Stimulated activated effector memory CD8-positive, alpha-beta T cell treated with anti-CD3 and anti-CD28 coated beads, Interleukin-12 subunit alpha, Interleukin-12 subunit beta, amount 100 ng/mL, for 72 hours (primary cell): Measurements from ENCODE around the gene VWC2.

Experiments used
- ATAC-seq: fragments of 150-1000 bp; cut with Tn5 transposase; 2 replicates; pipeline ENCODE4 v1.10.0; 2021
- DNase-seq, 2 donors: peaks; one replicate each; pipeline ENCODE4 v3.0.0; 2021 to 2022; ENCODE audit warnings: low spot score in 2 of 2
- H3K27ac Mint-ChIP-seq: one replicate; pipeline ENCODE4 v1.8.0; 2022; ENCODE audit warnings: mild to moderate bottlenecking, mixed read lengths
- H3K36me3 Mint-ChIP-seq: one replicate; pipeline ENCODE4 v1.8.0; 2022; ENCODE audit warnings: mild to moderate bottlenecking, mixed read lengths
- H3K4me1 Mint-ChIP-seq: one replicate; pipeline ENCODE4 v1.8.0; 2022; ENCODE audit warnings: mixed read lengths
- H3K4me3 Mint-ChIP-seq: one replicate; pipeline ENCODE4 v1.8.0; 2022; ENCODE audit warnings: mild to moderate bottlenecking, mixed read lengths
- H3K9me3 Mint-ChIP-seq: one replicate; pipeline ENCODE4 v1.8.0; 2022; ENCODE audit warnings: mixed read lengths

VWC2 gene

DNA sequence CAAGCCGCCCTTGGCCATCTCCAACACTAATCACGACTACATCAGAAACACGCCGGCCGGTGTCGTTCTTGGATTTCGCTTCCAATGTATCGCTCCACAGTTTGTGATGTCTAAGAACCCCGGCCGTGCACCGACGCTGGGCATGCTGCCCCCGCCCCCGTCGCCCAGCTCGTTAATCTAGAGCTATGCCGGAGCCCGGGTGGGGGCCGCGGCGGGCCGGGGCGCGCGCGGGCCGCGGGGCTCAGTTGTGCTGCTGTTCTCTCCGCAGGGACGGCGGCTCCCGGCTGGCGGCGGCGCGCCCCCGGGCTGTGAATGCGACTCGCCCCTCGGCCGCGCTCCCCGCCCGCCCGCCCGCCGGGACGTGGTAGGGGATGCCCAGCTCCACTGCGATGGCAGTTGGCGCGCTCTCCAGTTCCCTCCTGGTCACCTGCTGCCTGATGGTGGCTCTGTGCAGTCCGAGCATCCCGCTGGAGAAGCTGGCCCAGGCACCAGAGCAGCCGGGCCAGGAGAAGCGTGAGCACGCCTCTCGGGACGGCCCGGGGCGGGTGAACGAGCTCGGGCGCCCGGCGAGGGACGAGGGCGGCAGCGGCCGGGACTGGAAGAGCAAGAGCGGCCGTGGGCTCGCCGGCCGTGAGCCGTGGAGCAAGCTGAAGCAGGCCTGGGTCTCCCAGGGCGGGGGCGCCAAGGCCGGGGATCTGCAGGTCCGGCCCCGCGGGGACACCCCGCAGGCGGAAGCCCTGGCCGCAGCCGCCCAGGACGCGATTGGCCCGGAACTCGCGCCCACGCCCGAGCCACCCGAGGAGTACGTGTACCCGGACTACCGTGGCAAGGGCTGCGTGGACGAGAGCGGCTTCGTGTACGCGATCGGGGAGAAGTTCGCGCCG lies 1.9 kb downstream of the VWC2 start:
- Mint-ChIP-seq H3K27ac (no peak overlapping the region), H3K36me3 (no peaks in the 10 kb centered on the region), H3K4me1 (peaks cover 5% of the 10 kb centered on the region), H3K4me3 (no peak overlapping the region), H3K9me3 (peaks cover 5% of the 10 kb centered on the region)
- DNase-seq: no peak
- ATAC-seq: no peak

GRCh38 chr7:49775949-49776443 lies 2.6 kb downstream of the VWC2 start:
- Mint-ChIP-seq H3K9me3 (peaks cover 5% of the 10 kb centered on the region), H3K4me1 (peaks cover 5% of the 10 kb centered on the region), H3K4me3 (no peak overlapping the region), H3K36me3 (no peaks in the 10 kb centered on the region), H3K27ac (no peak overlapping the region)
- DNase-seq (no peak), ATAC-seq (peak; percentile 35)

DNA sequence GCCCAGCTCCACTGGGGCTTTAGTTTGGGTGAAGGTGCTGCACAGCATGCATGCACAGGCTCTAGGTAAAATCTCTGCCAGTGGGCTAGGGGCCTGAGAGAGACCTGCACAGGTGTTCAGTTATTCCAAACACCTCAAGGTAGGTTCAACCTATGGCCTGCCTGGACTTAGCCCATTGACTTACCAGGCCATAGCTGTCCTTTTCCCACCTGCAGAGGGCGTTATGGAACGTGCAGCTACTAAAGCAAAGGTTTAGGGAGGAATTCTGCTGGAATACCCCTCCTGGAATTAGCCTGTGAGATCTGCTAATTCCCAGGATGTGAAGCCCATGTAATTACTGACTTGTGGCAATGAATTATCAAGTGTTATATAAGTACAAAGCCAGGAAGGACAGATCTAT lies 3.6 kb downstream of the VWC2 start:
- no peaks in the 10 kb centered on the region for H3K36me3 Mint-ChIP-seq
- ATAC-seq (no peak), DNase-seq (no peak)
- no peak overlapping the region for H3K27ac Mint-ChIP-seq
- no peak overlapping the region for H3K4me3 Mint-ChIP-seq
- H3K4me1 Mint-ChIP-seq: peaks cover 5% of the 10 kb centered on the region
- H3K9me3 Mint-ChIP-seq: peaks cover 5% of the 10 kb centered on the region

DNA sequence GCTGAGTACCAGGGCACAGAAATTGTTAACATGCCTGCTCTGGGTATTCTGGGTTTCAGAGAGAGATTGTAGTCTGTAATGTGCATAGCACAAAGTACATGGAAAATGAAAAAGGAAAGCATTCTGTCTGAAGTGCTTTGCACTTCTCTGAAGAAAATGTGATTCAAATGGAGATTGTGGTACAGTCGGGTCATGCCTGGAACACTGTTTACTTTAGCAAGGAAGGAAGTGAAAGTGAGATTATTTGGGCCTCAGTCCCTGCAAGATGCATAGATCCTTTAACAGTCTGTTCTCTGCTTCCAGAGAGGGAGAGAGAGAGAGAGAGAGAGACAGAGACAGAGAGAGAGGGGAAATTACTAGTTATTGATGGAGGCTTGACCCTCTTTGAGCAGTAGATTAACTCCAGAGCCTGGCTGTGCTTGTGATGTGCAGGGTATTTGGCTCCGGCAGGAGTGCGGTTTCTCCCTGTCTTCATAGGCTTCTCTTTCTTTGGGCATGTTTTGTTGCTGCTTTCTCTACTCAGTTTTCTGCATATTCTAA lies 5.4 kb downstream of the VWC2 start:
- DNase-seq (no peak), ATAC-seq (no peak)
- Mint-ChIP-seq H3K27ac (no peak overlapping the region), H3K9me3 (no peaks in the 10 kb centered on the region), H3K4me3 (no peak overlapping the region), H3K4me1 (no peaks in the 10 kb centered on the region), H3K36me3 (no peaks in the 10 kb centered on the region)

- Mint-ChIP-seq H3K4me3 (no peak overlapping the region), H3K4me1 (no peaks in the 10 kb centered on the region), H3K9me3 (no peaks in the 10 kb centered on the region), H3K36me3 (no peaks in the 10 kb centered on the region), H3K27ac (no peak overlapping the region)
- ATAC-seq: no peak
- no peak for DNase-seq
Measured at GRCh38 chr7:49780953-49781352, 7.5 kb downstream of the VWC2 start.

- ATAC-seq: no peak
- Mint-ChIP-seq H3K4me3 (no peak overlapping the region), H3K9me3 (no peaks in the 10 kb centered on the region), H3K4me1 (no peaks in the 10 kb centered on the region), H3K36me3 (no peaks in the 10 kb centered on the region), H3K27ac (no peak overlapping the region)
- no peak for DNase-seq
Measured at GRCh38 chr7:49781996-49782395, 8.6 kb downstream of the VWC2 start.

GRCh38 chr7:49783446-49783845 lies 10.0 kb downstream of the VWC2 start:
- no peaks in the 10 kb centered on the region for H3K36me3 Mint-ChIP-seq
- ATAC-seq: no peak

GRCh38 chr7:49787980-49788379 lies 14.5 kb downstream of the VWC2 start:
- H3K4me1 Mint-ChIP-seq: no peaks in the 10 kb centered on the region
- DNase-seq (no peak), ATAC-seq (no peak)
- H3K9me3 Mint-ChIP-seq: peaks cover 9% of the 10 kb centered on the region
- no peak overlapping the region for H3K27ac Mint-ChIP-seq
- no peak overlapping the region for H3K4me3 Mint-ChIP-seq
- H3K36me3 Mint-ChIP-seq: no peaks in the 10 kb centered on the region

More at GRCh38 chr7:49783446-49783845, 10.0 kb downstream of the VWC2 start:
- Mint-ChIP-seq H3K4me3 (no peak overlapping the region), H3K27ac (no peak overlapping the region), H3K4me1 (no peaks in the 10 kb centered on the region), H3K9me3 (peaks cover 4% of the 10 kb centered on the region)
- no peak for DNase-seq

- DNase-seq (no peak), ATAC-seq (no peak)
- Mint-ChIP-seq H3K4me1 (no peaks in the 10 kb centered on the region), H3K4me3 (no peak overlapping the region), H3K27ac (no peak overlapping the region), H3K36me3 (no peaks in the 10 kb centered on the region), H3K9me3 (peaks cover 9% of the 10 kb centered on the region)
Measured at GRCh38 chr7:49788455-49789059, 15.1 kb downstream of the VWC2 start.

GRCh38 chr7:49789736-49790135 lies 16.3 kb downstream of the VWC2 start:
- Mint-ChIP-seq H3K27ac (no peak overlapping the region), H3K36me3 (no peaks in the 10 kb centered on the region), H3K4me3 (no peak overlapping the region), H3K9me3 (peaks cover 9% of the 10 kb centered on the region), H3K4me1 (no peaks in the 10 kb centered on the region)
- no peak for DNase-seq
- no peak for ATAC-seq

DNA sequence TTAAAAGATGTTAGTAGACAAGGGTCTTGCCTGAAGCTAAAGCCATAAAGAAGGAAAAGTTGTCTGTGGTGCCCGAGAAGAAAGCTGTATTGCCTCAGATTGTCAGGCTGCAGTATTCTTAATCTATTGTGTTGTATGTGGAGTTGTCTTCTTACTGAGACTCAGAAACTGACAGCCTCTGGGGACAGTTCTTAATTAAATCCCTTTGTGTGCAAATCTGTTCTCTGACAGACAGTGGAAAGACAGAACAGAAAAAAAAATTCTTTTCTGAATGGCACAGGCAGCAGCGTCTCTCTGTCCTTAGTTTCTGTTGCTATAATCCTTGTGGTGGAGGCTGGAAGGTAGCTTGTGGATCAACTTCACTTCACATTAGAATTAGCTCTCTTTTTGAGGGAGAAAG lies 16.8 kb downstream of the VWC2 start:
- Mint-ChIP-seq H3K4me3 (no peak overlapping the region), H3K4me1 (no peaks in the 10 kb centered on the region), H3K9me3 (peaks cover 9% of the 10 kb centered on the region), H3K36me3 (no peaks in the 10 kb centered on the region), H3K27ac (no peak overlapping the region)
- DNase-seq (no peak), ATAC-seq (no peak)

DNA sequence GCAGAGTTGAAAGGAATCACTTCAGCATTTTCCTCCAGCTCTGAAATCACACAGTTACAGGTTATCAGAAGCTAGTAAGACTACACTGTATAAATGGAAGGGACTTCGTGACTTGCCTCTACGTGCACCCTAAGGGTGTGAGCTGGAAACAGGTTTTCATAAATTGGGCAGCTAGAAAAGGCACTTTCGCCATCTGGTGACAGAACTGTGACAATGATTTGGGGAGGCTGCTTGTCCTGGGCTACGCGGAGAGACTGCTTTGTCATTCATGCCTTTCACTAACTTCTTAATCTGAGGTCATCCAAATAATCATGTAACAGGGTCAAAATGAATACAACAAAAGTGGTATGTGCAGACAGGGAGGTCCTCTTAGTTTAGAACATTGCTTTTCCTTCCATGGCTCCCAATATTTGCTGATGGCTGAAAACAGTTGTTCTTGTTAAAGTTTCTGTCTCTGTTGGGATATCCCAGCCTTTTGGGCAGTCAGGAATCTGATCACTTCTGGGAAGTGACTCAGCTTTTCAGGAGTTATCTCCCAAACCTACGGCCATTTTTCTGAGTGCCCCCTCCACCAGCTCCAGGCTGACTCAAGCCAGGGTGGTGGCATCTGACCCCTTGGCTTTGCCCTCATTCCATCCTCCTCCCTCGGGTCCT lies 17.8 kb downstream of the VWC2 start:
- H3K9me3 Mint-ChIP-seq: peaks cover 9% of the 10 kb centered on the region
- H3K27ac Mint-ChIP-seq: no peak overlapping the region
- DNase-seq (no peak), ATAC-seq (peak; percentile 8)
- no peak overlapping the region for H3K4me3 Mint-ChIP-seq
- H3K4me1 Mint-ChIP-seq: no peaks in the 10 kb centered on the region
- H3K36me3 Mint-ChIP-seq: no peaks in the 10 kb centered on the region

DNA sequence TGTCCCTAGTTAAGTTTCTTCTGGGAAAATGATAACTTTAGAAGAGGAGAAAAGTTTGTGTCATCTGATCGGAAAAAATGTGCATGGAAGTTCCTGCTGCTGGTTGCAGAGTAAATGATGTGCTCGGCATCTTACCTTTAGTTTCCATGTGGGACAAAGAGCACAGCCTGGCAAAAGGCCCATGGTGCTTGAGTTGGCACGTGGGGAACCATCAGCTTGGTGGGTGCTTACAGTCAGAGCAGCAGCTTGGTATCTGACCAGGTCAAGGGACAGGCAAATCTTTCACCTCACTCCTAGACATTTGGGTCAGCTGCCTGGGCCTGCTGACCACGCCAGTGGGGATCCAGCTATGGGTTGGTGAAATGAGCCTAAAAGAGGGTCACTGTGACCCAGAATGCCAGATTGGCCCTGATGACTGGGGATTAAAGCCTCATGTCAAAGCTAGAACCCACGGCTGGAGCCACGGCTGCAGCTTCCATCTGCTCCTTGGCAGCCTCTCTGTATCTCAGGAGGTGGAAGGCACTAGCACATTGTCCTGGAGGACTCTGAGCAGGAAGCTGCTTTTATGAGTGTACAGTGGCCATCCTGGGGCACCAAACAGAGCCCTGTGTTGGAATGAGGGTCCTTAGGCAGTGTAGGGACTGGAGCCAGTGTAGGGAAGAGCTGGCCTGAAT lies 24.7 kb downstream of the VWC2 start:
- no peak overlapping the region for H3K27ac Mint-ChIP-seq
- ATAC-seq: no peak
- peaks cover 3% of the 10 kb centered on the region for H3K9me3 Mint-ChIP-seq
- H3K4me1 Mint-ChIP-seq: no peaks in the 10 kb centered on the region
- no peak overlapping the region for H3K4me3 Mint-ChIP-seq
- H3K36me3 Mint-ChIP-seq: no peaks in the 10 kb centered on the region
- DNase-seq: no peak

- H3K36me3 Mint-ChIP-seq: no peaks in the 10 kb centered on the region
- H3K9me3 Mint-ChIP-seq: peaks cover 6% of the 10 kb centered on the region
- H3K4me3 Mint-ChIP-seq: no peak overlapping the region
- ATAC-seq: no peak
- DNase-seq: no peak
- H3K4me1 Mint-ChIP-seq: no peaks in the 10 kb centered on the region
- no peak overlapping the region for H3K27ac Mint-ChIP-seq
Measured at GRCh38 chr7:49800031-49800430, 26.6 kb downstream of the VWC2 start.

- no peaks in the 10 kb centered on the region for H3K36me3 Mint-ChIP-seq
- H3K4me1 Mint-ChIP-seq: no peaks in the 10 kb centered on the region
- H3K4me3 Mint-ChIP-seq: no peak overlapping the region
- no peak for ATAC-seq
- DNase-seq: no peak
- no peak overlapping the region for H3K27ac Mint-ChIP-seq
- H3K9me3 Mint-ChIP-seq: peaks cover 6% of the 10 kb centered on the region
Measured at GRCh38 chr7:49802600-49802999, 29.2 kb downstream of the VWC2 start.
